ENCODE results near the gene FAM120B. TPM values are rescaled to one million over a fixed set of nuclear protein-coding genes. Genes with fewer than 3 reads are reported as not detected.

FAM120B gene
- total RNA-seq, 1 donor from 2014 or later: 36.5 TPM

DNA sequence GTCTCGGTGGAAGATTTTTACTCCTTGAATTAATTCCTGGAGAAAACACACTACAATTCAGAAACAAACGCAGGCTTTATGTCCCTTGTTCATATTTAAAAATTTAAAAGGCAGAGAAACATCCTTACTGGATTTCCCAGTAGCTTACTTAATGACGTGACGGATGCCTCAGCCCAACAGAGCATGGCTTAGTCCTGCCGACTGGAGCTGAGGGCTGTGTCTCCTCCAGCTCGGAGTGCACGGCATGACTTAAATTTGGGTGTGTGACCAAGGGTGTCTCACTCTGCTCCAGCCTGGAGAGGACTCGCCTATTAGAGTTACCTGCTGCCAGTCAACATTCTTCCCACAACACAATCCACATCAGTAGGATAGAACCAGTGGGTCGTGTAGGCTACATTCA lies 139.4 kb downstream of the FAM120B start:
- ATAC-seq: peak; percentile 51
- DNase-seq (ENCODE audit: low spot score): no peak
- intact Hi-C loops (cut with DNase I): no loop called here

DNA sequence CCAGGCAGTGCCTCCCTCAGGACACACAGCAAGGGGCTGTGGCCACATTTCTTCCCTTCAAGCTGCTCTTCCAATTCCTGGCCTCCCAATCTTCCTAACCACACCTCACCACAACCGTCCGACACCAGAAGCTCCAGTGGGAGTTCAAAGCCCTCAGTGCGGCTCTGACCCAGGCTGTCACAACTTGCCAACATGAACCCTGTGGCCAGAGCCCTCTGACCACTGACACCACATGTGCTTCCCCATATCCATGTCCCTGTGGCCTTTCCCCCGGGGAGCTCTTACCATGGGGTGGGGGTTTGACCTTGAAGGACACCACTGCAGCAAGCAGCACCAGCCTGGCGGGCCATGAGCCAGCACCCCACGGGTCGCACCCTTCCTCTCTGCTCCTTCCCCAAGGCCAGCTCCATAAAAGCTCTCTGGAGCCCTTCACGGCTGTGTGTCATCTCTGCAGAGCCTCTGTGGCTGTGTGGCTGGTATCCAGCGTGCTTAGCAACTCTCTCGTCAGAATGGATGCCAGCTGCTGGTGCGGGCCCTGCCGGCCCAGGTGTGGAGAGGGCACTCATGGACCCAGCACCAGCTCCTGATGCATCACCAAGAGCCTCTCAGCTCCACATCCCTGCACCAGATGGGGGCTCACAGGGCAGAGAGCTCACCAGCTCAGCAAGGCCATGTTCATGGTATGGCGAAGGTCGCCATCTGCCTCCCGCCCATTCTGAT lies 140.4 kb downstream of the FAM120B start:
- DNase-seq (ENCODE audit: low spot score) (no peak), ATAC-seq (no peak)
- intact Hi-C loops (cut with DNase I): no loop called here

DNA sequence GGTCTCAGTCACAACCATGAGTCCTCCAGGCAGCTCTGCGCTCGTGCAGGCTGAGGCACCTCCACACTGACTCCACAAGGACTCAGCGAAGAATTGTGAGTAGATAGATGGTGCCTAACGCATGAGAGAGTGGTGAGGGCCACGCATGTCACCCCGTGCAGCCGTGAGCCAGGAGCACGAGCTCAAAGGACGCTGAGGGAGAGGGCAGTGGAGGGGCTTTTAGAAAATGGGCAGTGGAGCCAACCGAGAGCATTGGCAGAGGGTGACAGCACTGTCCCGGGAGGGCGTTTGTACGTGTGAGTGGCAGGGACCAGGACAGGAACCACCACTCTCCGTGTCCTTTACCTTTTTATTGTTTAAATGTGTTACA lies 141.0 kb downstream of the FAM120B start:
- DNase-seq (ENCODE audit: low spot score) (no peak), ATAC-seq (no peak)
- intact Hi-C loops (cut with DNase I): no loop called here

- ATAC-seq (no peak), DNase-seq (ENCODE audit: low spot score) (no peak)
- intact Hi-C loops (cut with DNase I): no loop called here
These were observed 141.8 kb downstream of the FAM120B start for GRCh38 chr6:170448317-170448716.

GRCh38 chr6:170448751-170449630 lies 142.4 kb downstream of the FAM120B start:
- no peak for DNase-seq (ENCODE audit: low spot score)
- intact Hi-C loops (cut with DNase I): no loop called here
- no peak for ATAC-seq

GRCh38 chr6:170449835-170450753 lies 143.5 kb downstream of the FAM120B start:
- intact Hi-C loops (cut with DNase I): no loop called here
- DNase-seq (ENCODE audit: low spot score): no peak
- no peak for ATAC-seq

GRCh38 chr6:170450916-170451761 lies 144.6 kb downstream of the FAM120B start:
- DNase-seq (ENCODE audit: low spot score): no peak
- peak; percentile 7 for ATAC-seq
- intact Hi-C loops (cut with DNase I): no loop called here

DNA sequence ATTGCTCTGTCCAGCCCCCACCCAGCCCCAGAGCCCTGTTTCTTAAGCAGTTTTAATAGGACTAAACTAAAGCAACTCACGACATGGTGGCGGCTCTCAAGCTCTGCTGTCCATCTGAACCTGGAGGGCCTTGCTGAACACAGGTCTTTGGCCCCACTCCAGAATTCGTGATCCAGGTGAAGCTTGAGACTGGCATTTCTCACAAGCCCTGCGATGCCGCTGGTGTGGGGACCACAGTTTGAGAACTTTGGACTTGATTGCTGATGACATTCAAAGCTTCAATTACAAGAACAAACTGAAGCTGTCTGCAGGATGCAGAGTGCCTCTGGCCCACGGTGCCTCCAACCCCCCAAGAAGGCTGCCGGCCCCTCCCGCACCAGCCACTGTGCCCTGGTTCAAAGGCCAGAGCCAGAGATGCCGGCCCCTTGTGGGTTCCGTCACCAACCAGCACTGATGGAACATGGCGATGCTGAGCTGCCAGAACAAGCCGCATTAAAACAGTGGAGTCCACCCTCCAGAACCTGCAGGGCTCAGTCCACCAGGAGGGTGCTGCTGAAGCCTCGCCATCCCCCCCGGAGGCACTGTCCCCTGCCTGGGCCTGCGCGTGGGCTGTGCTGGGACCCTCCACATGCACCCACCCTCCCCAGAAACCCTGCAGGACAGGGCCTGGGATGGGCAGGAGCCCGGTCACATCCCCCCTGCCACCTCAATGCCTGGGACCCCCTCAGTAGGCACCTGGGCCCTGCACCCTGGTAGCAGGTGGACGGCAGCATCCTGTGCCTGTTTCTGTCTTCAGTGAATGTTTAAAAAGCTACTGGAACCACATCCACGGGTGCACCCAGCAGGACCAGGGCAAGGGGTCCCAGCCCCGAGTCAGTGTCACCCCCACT lies 145.4 kb downstream of the FAM120B start:
- DNase-seq (ENCODE audit: low spot score): no peak
- ATAC-seq: no peak
- intact Hi-C loops (cut with DNase I): no loop called here

GRCh38 chr6:170452767-170453545 lies 146.4 kb downstream of the FAM120B start:
- ATAC-seq (no peak), DNase-seq (ENCODE audit: low spot score) (no peak)
- intact Hi-C loops (cut with DNase I): no loop called here

GRCh38 chr6:170453586-170454511 lies 147.3 kb downstream of the FAM120B start:
- DNase-seq (ENCODE audit: low spot score) (no peak), ATAC-seq (no peak)
- intact Hi-C loops (cut with DNase I): no loop called here

GRCh38 chr6:170454512-170455285 lies 148.1 kb downstream of the FAM120B start:
- DNase-seq (ENCODE audit: low spot score): no peak
- ATAC-seq: no peak
- intact Hi-C loops (cut with DNase I): no loop called here

DNA sequence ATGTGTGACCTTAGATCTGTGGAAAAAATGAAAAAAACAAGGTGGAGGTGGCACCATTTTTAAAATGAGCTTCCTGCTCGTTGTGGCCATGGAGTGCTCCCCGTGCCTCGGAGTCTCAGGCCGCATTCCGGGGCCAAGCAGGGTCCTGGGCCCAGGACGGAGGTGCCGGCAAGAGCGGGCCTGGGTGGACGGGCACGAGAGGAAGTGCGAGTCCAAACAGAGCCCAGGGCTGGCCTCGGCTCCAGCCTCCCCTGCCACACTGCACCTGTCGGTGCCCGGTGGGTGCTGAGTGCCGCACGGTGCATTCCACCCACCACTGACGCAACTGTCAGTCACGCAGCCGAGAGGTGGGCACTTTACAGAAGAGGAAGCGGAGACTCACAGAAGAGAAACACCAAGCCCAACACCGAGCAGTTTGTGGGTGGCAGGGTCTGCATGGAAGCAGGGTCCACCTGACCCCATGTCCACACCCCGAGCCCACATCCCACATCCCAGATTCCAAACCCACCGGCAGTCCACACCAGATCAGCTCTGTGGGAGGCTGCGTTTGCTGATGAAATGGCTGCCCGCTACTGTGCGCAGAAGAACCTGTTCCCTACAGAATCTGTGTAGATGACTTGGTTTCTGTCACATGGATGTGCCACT lies 148.9 kb downstream of the FAM120B start:
- ATAC-seq (no peak), DNase-seq (ENCODE audit: low spot score) (no peak)
- intact Hi-C loops (cut with DNase I): no loop called here

GRCh38 chr6:170456334-170456733 lies 149.8 kb downstream of the FAM120B start:
- intact Hi-C loops (cut with DNase I): no loop called here
- ATAC-seq (no peak), DNase-seq (ENCODE audit: low spot score) (no peak)

All from sciatic nerve (tissue), 2 donors.